GM19099 (cell line): ENCODE data around the gene CEP112.

Experiments
- POLR2A ChIP-seq: IDR thresholded peaks from 3 replicates; pipeline ENCODE4 v1.6.1; 2011; ENCODE audit warnings: low read depth; ENCODE audit not compliant: insufficient read length; ENCODE audit errors: extremely low read depth

The CEP112 gene

GRCh38 chr17:66191593-66192377 lies at the start of gene CEP112:
CEP112 (minus strand) TSS chr17:66192133.
- TF ChIP-seq POLR2A, result no peak

- TF ChIP-seq POLR2A, result no peak
Observed at GRCh38 chr17:66240630-66241029, 48.7 kb upstream of the CEP112 start.

- no peak for TF ChIP-seq POLR2A
Observed at GRCh38 chr17:66240013-66240412, 48.1 kb upstream of the CEP112 start.

- no peak for TF ChIP-seq POLR2A
Observed at GRCh38 chr17:66235377-66235994, 43.6 kb upstream of the CEP112 start.

GRCh38 chr17:66234611-66235010 lies 42.7 kb upstream of the CEP112 start:
- no peak for TF ChIP-seq POLR2A

GRCh38 chr17:66233023-66233753 lies 41.3 kb upstream of the CEP112 start:
- no peak for TF ChIP-seq POLR2A

- TF ChIP-seq POLR2A, result no peak
Observed at GRCh38 chr17:66230922-66231591, 39.1 kb upstream of the CEP112 start.

- no peak for TF ChIP-seq POLR2A
Observed at GRCh38 chr17:66229783-66230538, 38.0 kb upstream of the CEP112 start.

GRCh38 chr17:66228887-66229782 lies 37.2 kb upstream of the CEP112 start, which contains the start of gene APOH:
APOH (minus strand) TSS chr17:66229415; CDS start chr17:66229379, 36 bp downstream.
- TF ChIP-seq POLR2A, result no peak

GRCh38 chr17:66227212-66228045 lies 35.5 kb upstream of the CEP112 start:
- no peak for TF ChIP-seq POLR2A

GRCh38 chr17:66222798-66223350 lies 30.9 kb upstream of the CEP112 start:
- TF ChIP-seq POLR2A, result no peak
